Epithelial cell of prostate (primary cell): ENCODE results near the gene ZNF628.

Experiments
- DNase-seq: peaks from one replicate; pipeline ENCODE4 v3.0.0-alpha.2; 2011; ENCODE audit warnings: low read depth, low spot score
- H3K27ac ChIP-seq: fragments of 450-650 bp; 2 replicates; pipeline ENCODE4 v1.5.1; 2017; ENCODE audit warnings: mild to moderate bottlenecking

ZNF628 gene

GRCh38 chr19:55464039-55464661 lies 12.3 kb upstream of the ZNF628 start:
- DNase-seq: no peak
- no peak overlapping the region for H3K27ac ChIP-seq

GRCh38 chr19:55464662-55465054 lies 11.8 kb upstream of the ZNF628 start, which contains the start of gene C19orf85:
Gene C19orf85 (minus strand): TSS chr19:55464751. CDS start chr19:55464554, 197 bp downstream.
- H3K27ac ChIP-seq: no peak within 1 kb of the TSS

GRCh38 chr19:55465460-55466240 lies 10.8 kb upstream of the ZNF628 start:
- no peak overlapping the region for H3K27ac ChIP-seq

More at GRCh38 chr19:55464662-55465054, 11.8 kb upstream of the ZNF628 start, which contains the start of gene C19orf85:
- no peak for DNase-seq

GRCh38 chr19:55466241-55466614 lies 10.2 kb upstream of the ZNF628 start:
- no peak overlapping the region for H3K27ac ChIP-seq
- no peak for DNase-seq

More at GRCh38 chr19:55465460-55466240, 10.8 kb upstream of the ZNF628 start:
- DNase-seq: no peak

GRCh38 chr19:55467236-55468053 lies 9.0 kb upstream of the ZNF628 start:
- DNase-seq: no peak
- H3K27ac ChIP-seq: no peak overlapping the region

- no peak overlapping the region for H3K27ac ChIP-seq
- no peak for DNase-seq
These were observed 8.4 kb upstream of the ZNF628 start for GRCh38 chr19:55468054-55468393.

GRCh38 chr19:55471266-55471665 lies 5.2 kb upstream of the ZNF628 start:
- no peak for DNase-seq
- H3K27ac ChIP-seq: no peak overlapping the region

- H3K27ac ChIP-seq: peak overlapping the region; percentile 89
- DNase-seq: peak; percentile 66
These were observed 4.0 kb upstream of the ZNF628 start for GRCh38 chr19:55472463-55472862.

GRCh38 chr19:55473225-55474012 lies 3.0 kb upstream of the ZNF628 start:
- H3K27ac ChIP-seq: peak overlapping the region; percentile 89

GRCh38 chr19:55474269-55475265 lies 1.9 kb upstream of the ZNF628 start:
- H3K27ac ChIP-seq: peak overlapping the region; percentile 89
- DNase-seq: peak; percentile 44

More at GRCh38 chr19:55473225-55474012, 3.0 kb upstream of the ZNF628 start:
- DNase-seq: no peak

GRCh38 chr19:55477905-55478304 lies 1.5 kb downstream of the ZNF628 start:
- DNase-seq: no peak
- no peak overlapping the region for H3K27ac ChIP-seq

GRCh38 chr19:55478364-55478763 lies 1.9 kb downstream of the ZNF628 start:
- DNase-seq: no peak

GRCh38 chr19:55479045-55479444 lies 2.6 kb downstream of the ZNF628 start:
- no peak overlapping the region for H3K27ac ChIP-seq
- DNase-seq: no peak

More at GRCh38 chr19:55478364-55478763, 1.9 kb downstream of the ZNF628 start:
- H3K27ac ChIP-seq: no peak overlapping the region

GRCh38 chr19:55479451-55480230 lies 3.2 kb downstream of the ZNF628 start:
- DNase-seq: no peak
- no peak overlapping the region for H3K27ac ChIP-seq

GRCh38 chr19:55481148-55481793 lies 4.9 kb downstream of the ZNF628 start:
- DNase-seq: no peak
- H3K27ac ChIP-seq: no peak overlapping the region

- H3K27ac ChIP-seq: no peak overlapping the region
- no peak for DNase-seq
These were observed 5.4 kb downstream of the ZNF628 start for GRCh38 chr19:55481794-55482155.

- no peak for DNase-seq
These were observed 5.9 kb downstream of the ZNF628 start for GRCh38 chr19:55482156-55482961.

More at GRCh38 chr19:55482156-55482961, 5.9 kb downstream of the ZNF628 start:
- H3K27ac ChIP-seq: no peak overlapping the region
